Smooth muscle cell of the coronary artery (primary cell): ENCODE results near the gene KANK3. TPM values are rescaled to one million over a fixed set of nuclear protein-coding genes. Genes with fewer than 3 reads are reported as not detected.

Experiments used
- total RNA-seq: library from RNA; depleted of rRNA; stranded (reverse); fragments of >200 nt; gene quantifications from 2 replicates; pipeline ENCODE4 v1.2.3, GENCODE V29; 2014; ENCODE audit warnings: low replicate concordance

Gene KANK3
- 0.23 and 0.30 TPM in 2 replicates for total RNA-seq

GRCh38 chr19:8342684-8343482 is at the start of gene KANK3:
TSS of gene KANK3 (minus strand) at chr19:8343262. CDS start at chr19:8337828, 5,434 bp downstream.

DNA sequence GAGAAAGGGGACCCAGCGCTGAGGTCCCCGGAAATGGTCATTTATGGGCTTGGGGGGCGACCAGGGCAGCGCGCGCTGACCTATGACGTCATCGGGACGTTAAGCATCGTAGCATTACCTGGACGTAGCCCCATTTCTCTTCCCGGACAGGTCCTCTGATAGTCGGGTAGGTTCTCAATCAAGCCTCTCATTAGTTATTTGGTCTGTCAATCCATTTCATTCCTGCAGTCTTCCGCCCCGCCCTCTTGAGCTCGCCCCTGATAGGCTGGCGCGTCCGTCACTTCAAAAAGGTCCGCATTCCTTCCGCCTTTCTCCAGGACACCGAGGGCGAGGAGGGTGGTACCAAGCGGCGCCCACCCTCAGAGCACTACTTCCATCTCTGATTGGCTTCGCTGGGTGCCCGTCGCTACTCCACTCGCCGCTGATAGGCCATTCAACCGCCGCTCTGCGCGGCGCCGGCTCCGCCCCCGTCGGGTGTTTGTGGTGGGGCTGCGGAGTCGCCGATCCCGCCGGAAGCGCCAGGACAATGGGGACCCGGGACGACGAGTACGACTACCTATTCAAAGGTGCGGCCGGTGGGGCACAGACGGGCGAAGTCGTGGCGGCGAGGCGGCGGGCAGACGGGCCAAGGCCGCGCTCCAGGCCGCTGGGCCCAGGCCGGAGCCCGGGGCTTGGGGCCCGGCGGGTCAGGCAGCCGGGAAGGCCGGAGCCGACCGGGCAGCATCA is 47.0 kb upstream of the KANK3 start, which contains the start of gene RAB11B:
RAB11B (plus strand) TSS at position 470 of the 726 bp plus-strand sequence; CDS start at position 527, 57 bp downstream.

DNA sequence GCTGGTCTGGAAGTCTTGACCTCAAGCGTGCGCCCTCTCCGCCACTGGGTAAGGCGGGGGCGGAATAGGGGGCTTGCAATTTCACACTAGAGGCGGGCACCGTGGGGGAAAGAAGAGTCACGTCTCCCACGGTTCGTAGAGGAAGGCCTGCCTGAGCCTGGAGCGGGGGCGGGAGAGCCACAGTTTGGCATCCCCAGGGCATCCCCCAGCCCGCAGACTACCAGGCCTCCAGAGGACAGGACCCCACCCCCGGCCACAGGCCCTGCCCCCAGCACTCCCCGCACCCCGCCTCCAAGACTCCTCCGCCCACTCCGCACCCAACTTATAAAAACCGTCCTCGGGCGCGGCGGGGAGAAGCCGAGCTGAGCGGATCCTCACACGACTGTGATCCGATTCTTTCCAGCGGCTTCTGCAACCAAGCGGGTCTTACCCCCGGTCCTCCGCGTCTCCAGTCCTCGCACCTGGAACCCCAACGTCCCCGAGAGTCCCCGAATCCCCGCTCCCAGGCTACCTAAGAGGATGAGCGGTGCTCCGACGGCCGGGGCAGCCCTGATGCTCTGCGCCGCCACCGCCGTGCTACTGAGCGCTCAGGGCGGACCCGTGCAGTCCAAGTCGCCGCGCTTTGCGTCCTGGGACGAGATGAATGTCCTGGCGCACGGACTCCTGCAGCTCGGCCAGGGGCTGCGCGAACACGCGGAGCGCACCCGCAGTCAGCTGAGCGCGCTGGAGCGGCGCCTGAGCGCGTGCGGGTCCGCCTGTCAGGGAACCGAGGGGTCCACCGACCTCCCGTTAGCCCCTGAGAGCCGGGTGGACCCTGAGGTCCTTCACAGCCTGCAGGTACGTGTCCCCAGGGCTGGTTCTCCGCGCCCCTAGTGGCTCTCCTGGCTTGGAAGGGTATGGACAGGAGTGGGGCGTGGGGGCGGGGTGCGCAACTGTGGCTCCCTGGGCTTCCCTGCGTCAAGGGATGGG is 21.0 kb upstream of the KANK3 start, which contains the start of gene ANGPTL4:
ANGPTL4 (plus strand) TSS at position 353 of the 969 bp plus-strand sequence; CDS start at position 520, 167 bp downstream.

DNA sequence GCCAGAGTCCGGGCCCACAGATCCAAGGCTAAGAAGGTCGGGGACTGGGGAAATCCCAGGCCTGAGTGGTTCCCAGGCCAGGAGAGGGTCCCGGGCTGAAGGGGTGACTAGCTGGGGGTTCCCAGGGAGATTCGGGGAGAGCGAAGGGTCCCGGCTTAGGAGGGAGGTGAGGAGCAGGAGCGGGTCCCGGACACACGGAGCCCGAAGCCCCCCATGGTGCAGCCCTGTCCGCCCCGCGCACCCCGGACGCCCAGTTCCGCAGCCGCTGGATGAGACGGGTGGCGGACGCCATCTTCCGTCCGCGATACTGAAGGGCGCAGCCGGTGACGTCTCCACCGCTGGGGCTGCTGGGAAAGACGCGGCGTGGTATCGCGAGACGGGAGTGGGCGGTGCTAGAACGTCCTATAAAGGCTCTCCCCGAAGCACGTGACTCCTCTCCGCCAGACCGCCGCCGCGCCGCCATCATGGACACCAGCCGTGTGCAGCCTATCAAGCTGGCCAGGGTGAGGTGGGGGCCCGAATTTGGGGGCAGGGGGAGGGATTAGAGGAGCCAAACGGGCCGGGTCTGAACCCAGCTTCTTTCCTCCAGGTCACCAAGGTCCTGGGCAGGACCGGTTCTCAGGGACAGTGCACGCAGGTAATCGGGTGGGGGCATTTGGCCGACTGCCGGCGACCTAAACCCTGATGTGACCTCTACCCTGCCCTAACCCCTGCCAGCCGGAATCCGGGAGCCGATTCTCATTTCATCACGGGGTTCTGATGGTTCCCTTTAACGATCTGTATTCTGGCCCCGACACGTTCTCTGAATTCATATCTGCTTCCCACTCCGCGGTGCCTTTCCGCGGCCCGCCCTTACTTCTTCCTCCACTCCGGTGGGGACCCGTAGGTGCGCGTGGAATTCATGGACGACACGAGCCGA is 21.7 kb downstream of the KANK3 start, which contains the start of the genes NDUFA7 and RPS28:
NDUFA7 (minus strand) TSS at position 309 of the 919 bp plus-strand sequence; CDS start at position 292, 17 bp downstream.
RPS28 (plus strand) TSS at position 430 of the 919 bp plus-strand sequence; CDS start at position 465, 35 bp downstream.

DNA sequence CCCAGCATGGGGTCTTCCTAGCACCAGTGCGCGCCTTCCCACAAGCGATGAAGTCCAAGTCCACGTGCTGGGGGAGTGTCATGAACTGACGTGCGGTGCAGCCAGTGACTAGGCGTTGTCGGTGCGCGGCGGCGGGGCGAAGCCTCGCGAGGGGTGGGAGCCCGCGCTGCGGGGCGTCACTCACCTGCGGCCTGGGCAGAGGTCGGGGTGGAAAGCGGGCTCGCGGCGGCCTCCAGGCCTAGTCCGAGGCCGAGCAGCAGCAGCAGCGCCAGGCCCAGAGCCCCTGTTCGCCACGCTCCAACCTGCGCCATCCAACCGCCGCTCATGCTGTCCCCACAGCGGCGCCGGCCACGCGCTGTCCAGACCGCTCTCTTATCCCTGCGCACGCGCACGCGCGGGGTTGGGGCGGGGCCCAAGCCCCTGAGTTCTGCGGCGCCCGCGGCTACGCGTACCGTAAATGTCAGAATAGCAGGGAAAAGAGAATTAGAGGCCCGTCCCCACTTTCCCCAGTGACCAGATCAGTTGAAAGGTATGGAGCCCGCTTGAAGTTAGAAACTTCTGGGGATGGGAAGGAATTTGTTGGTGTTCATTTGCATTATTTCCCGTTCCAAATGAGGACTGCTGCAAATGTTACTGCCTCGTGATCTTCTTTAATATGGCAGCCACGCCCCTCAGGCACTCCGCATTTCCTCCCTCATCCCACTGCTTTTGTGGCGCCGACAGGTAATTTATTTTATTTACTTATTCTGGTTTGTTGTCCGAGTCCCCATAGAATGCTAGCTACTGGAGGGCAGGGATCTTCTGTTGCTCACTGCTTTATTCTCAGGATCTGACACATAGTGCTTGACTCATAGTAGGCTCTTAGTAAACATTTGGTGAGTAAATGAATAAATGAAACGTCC is 34.8 kb downstream of the KANK3 start, which contains the start of gene CD320:
CD320 (minus strand) TSS at position 394 of the 902 bp plus-strand sequence; CDS start at position 326, 68 bp downstream.

Other genes starting within 250 kb of the KANK3 start
- not detected in 2 replicates for gene FBN3, start 193.7 kb downstream of the KANK3 start, total RNA-seq
- 2.3 and 31.4 TPM in 2 replicates for gene CERS4, start 133.9 kb downstream of the KANK3 start, total RNA-seq
- gene CD320, start 34.9 kb downstream of the KANK3 start, total RNA-seq, result 9.0 and 30.7 TPM in 2 replicates
- gene NDUFA7, start 21.9 kb downstream of the KANK3 start, total RNA-seq, result 19.4 and 52.7 TPM in 2 replicates
- 644 and 1,293 TPM in 2 replicates for gene RPS28, start 21.8 kb downstream of the KANK3 start, total RNA-seq
- 2.0 and 7.4 TPM in 2 replicates for gene ANGPTL4, start 20.9 kb upstream of the KANK3 start, total RNA-seq
- 59.2 and 76.3 TPM in 2 replicates for gene RAB11B, start 47.1 kb upstream of the KANK3 start, total RNA-seq
- gene MARCHF2, start 70.0 kb upstream of the KANK3 start, total RNA-seq, result 86.8 and 95.1 TPM in 2 replicates
- 40.4 and 62.5 TPM in 2 replicates for gene HNRNPM, start 101.7 kb upstream of the KANK3 start, total RNA-seq
- not detected in 2 replicates for gene PRAM1, start 159.4 kb upstream of the KANK3 start, total RNA-seq
- gene ZNF414, start 170.9 kb upstream of the KANK3 start, total RNA-seq, result 2.2 and 4.8 TPM in 2 replicates
- 0.12 and 0.23 TPM in 2 replicates for gene MYO1F, start 234.2 kb upstream of the KANK3 start, total RNA-seq